Stimulated activated CD4-positive, alpha-beta T cell treated with anti-CD3 and anti-CD28 coated beads, Interleukin-4, amount 100 ng/mL, for 1 hour (primary cell): ENCODE measurements around the gene PIEZO1.

ENCODE experiments used
- DNase-seq: peaks from one replicate; pipeline ENCODE4 v3.0.0-alpha.2; 2020

The PIEZO1 gene

DNA sequence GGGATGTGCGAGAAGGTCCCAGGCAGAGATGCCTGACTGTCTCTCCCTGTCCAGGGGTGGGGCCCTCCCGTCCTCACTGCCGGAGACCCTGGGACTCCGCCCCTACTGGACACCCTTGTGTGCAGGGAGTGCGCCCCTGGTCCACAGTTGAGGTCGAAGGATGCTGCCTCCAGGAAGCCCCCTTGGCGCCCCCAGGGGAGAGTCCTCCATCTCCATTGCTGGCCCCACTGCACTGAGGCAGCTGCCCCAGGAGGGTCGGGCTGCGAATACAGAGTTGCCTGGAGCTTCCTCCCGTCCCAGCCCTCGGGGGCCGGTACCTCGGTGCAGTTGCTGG lies 52.1 kb downstream of the PIEZO1 start:
- DNase-seq, result no peak

GRCh38 chr16:88732172-88732960 lies 52.7 kb downstream of the PIEZO1 start:
- no peak for DNase-seq

DNA sequence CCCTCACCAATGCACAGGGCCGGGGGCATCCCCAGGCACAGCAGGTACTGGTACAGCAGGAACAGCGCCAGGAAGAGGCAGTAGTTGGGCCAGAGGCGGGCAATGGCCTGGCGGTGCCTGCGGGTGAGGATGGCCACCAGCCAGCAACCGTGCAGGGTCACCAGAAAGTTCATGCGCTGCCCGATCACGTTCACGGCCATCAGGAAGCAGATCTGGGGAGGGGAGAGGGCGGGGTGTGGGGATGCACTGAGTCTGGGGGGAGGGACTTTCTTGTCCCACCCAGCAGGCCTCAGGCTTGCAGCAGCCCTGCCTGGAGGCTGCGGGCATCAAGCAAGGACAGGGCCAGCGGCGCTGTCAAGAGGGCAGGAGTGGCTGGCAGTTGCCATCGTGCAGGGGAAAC lies 53.3 kb downstream of the PIEZO1 start:
- DNase-seq, result no peak

DNA sequence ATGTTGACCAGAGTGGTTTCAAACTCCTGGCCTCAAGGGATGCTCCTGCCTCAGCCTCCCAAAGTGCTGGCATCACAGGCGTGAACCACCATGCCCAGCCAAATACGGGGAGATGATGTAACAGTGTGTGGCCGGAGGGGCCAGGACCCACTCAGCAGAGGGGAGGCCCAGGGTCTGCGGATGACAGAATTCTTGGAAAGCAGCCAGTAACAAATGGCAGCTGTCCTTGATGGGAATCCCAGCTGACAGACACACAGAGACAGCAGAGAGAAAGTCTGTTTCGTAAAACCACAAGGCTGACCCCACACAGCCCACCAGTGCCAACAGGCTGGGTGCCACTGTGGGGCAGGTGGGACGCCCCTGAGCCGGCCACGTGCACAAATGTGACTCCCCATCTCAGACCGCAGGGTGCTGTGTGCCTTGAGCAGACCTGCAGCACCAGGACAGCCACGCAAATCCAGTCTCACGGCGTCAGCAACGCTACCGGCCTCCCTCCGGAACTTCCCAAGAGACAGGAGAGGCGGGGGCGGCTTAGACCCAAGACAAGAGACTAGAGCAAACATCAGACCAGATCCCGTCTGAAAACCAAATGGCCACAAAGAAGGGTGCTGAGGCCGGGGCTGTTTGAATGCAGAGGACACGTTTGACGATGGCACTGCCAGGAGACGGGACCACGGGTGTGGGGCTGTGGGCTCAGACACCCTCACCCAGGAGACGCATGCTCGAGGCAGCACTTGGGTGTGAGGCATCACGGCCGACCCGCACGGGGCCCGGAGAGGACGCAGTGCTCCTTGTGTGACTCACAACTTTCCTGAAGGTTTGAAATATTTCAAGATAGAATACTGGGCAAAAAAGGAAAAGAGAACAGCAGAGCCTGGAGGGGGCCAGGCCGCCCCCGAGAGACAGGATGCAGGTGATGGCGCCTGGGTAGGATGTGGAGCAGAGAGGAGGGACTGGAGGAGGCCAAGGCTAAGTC lies 54.1 kb downstream of the PIEZO1 start:
- DNase-seq, result no peak

DNA sequence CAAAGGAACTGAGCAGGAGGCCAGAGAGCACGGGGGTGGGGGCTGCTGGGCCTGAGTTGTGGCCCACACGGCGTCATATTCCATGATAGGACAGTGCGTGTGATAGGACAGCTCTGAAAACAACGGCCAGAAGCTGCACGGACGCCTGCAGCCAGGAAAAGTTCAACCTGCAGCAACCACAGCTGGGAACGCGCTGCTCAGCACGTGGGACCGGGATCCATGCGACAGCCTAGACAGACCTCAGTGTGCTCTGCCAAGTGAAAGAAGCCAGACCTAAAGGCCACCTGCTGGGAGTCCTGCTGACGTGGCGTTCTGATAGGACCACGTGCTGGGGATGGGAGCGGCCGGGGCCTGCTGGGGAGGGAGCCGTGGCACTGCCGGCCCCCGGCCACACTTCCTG lies 57.1 kb downstream of the PIEZO1 start:
- no peak for DNase-seq

- DNase-seq, result no peak
Measured at GRCh38 chr16:88726981-88727380, 58.0 kb downstream of the PIEZO1 start.

DNA sequence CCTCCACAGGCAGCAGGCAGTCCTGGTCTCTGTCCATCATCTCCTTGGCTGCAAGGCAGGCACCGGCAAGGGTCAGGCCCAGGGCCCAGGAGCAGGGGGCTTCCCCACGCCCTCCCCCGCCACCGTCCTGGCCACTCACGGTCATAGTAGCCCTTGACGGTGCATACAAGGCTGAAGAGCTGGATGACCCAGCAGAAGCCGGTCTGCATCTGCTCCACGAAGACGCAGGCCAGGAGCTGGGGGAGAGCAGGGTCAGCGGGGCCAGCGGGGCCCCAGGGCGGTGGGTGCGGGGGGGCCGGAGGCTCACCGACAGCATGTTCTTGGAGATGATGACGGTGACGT lies 58.6 kb downstream of the PIEZO1 start:
- DNase-seq, result no peak

DNA sequence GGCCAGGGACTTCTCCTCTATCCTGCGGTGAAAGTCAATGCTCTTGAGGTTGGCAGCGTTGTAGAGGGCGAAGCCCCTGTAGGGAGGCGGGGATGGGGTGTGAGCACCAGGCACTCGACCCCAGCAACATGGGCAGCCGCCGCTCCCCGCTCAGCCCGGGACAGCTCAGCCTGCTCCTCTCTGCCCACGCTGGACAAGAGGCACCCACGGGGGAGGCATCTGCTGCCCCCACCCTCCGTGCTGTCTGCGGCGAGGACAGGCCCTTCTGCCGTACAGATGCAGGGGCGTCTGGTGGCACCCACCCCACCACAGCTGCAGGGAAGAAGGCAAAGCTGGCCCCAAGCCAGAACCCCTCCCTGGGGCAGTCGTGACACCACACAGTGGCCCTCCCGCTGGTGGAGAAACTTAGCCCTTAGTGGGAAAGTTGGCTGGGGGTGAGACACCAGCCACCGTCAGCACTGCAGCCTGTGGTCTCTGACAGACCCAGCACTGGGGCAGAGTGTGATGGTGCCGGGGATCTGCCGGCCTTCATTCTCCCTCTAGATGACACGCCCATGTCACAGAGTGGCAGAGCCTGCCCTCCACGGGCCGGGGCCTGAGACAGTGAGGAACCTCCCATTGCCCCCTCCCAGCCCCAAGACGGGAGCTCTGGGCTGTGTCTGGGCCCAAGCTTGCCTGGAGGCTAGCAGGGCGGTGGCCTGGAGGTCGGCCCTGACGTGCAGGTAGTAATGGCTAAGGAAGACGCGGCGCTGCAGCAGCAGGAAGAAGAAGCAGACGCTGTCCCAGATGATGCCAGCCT lies 59.2 kb downstream of the PIEZO1 start:
- DNase-seq, result no peak

- DNase-seq, result no peak
Measured at GRCh38 chr16:88724855-88725555, 60.0 kb downstream of the PIEZO1 start.

- no peak for DNase-seq
Measured at GRCh38 chr16:88723911-88724310, 61.1 kb downstream of the PIEZO1 start.

GRCh38 chr16:88723507-88723887 lies 61.5 kb downstream of the PIEZO1 start:
- DNase-seq, result no peak

DNA sequence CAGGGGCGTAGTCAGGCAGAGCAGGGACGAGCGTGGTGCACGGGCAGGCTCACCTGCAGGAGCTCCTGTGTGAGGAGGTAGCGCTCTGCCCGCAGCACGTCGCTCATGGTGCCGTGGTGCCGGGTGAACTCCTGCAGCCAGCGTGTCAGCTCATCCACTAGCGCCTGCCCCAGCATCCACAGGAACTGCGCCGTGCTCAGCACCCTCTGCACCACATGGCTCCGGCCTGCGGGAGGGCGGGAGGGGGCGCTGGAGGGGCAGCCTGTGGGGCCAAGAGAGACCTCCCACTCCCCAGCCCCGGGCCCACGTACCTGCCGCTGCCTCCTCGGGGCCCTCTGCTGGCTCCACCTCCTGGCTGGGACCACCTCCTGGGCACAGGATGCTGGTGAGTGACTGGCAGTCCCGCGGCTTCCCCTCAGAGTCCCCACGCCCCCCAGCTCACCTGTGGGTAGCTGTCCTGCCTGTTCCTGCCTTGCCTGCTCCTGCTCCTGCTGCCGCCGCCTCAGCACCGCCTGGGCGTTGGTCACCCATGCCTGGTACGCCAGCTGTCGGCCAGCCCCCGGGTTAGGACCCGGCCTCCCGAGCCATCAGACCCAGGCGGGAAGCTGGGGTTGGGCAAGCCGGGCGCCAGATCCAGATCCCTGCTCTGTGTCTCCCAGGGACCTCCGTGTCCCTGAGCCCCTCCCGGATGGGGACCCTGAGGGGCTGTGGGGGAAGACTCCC lies 62.1 kb downstream of the PIEZO1 start:
- no peak for DNase-seq

DNA sequence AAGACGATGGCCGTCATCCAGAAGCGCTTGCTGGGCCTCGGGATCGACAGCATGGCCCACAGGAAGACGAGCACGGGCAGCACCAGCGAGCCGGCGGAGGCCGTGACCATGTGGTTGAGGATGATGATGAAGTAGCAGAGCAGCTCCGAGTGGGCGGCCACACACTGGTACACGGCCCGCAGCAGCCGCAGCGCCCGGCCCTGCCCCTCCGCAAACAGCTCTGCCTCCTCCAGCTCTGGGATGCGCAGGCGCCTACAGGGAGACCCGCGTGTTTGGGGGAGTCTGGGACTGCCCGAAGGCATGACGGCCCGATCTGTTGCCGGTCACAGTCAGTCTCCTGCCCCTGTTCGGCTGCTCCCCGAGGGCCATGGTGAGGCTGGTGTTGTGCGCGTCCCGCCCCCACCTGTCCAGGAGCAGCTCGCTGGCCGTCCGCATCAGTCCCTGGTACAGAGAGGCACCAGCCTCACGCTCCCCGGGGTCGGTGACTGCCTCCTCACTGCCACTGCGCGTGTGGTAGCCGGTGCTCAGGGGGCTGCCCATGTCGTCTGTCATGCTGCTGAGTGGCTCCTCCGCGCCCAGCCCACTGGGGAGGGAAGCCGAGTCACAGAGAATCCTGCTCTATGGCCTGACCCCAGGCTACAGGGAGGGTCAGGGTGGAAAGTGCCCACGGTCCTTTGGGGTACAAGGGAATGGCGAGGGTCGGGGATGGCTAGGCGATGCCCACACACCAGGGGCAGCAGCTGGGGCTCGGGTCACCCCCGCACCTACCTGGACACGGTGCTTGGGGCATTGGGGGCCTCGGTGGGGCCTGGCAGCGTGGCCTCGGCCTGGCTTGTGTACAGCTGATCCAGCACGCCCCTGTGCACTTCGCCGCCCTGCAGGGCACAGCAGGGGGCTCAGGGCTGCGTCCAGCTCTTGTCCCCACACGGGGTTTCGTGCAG lies 62.9 kb downstream of the PIEZO1 start:
- no peak for DNase-seq

- DNase-seq, result no peak
Measured at GRCh38 chr16:88721236-88721635, 63.8 kb downstream of the PIEZO1 start.

GRCh38 chr16:88720396-88720970 lies 64.5 kb downstream of the PIEZO1 start:
- no peak for DNase-seq

DNA sequence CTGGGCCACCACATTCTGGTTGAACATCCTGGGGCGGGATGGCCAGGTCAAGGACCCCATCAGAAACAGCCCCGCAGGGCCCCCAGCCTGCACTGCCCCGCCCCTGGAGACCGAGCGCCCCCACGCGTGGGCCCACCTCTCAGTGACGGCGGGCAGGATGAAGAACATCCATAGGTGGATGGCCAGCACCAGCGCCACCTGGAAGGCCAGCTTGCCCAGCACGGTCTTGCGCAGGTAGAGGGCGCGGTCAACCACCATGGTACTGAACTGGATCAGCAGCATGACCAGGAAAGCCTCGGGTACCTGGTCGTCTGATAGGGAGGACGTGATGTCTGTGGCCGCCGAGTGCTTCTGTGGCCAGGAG lies 65.1 kb downstream of the PIEZO1 start:
- DNase-seq, result no peak

DNA sequence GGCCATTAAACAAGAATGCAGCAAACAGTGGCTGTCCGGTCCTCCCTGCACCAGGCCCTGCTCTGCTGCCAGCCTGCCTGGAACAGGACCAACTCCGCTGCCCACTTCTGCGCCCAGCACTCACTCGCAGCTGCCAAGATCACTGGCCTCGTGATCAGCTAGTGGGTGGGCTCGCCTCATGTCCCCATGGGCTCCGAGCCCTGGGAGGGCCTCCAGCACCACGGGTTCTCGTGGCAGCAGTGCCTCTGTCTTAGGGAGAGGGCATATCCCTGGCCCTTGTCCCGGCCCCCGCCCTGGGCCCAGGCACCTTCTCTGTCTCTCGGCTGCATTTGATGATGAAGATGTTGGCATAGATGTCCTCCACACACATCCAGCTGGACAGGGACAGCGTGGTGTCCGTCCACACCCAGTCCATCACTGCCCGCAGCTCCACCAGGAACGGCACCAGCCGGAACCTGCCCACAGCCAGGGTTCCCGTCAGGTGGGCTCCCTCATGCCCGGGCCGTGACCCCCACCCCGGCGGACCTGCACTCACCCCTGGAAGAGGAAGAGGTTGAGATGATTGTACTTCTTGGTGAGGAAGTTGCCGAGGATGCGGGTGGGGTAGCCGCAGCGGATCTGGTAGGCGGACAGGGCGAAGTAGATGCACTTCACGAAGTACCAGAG lies 65.6 kb downstream of the PIEZO1 start:
- no peak for DNase-seq

DNA sequence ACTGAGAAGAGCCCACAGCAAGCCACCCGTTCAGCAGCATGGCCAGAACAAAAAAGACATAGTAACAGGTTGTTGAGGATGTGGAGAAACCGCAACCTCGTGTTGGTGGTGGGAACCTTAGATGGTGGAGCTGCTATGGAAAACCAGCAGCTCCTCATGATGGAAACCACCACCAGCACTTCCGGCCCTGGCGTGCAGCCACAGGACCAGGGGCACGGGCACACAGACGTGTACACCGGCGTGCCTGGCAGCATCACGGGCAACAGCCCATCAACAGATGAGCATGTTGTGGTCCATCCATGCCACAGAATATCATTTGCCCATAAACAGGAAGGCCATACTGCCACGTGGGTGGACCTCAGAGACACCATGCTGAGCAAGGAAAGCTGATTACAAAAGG lies 66.8 kb downstream of the PIEZO1 start:
- no peak for DNase-seq

DNA sequence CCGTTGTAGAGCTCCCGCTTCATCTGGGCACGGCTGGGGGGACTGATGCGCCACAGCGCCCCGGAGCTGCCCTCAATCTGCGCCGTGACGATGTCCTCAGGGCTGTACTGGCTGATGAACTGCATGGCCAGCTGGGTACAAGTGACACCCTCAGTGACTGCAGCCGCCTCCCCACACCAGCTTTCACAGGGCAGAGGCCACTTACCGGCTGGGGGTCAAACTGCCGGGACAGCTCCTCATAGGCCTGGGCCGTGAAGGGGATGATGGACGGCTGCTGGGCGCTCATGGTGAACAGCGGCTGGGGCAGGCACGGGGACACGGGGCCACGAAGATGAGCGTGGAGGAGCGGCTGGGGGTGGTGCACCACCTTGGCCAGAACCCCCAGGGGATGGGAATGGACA lies 68.4 kb downstream of the PIEZO1 start:
- DNase-seq, result no peak

GRCh38 chr16:88716201-88716600 lies 68.8 kb downstream of the PIEZO1 start:
- no peak for DNase-seq
